Stimulated activated CD4-positive, alpha-beta T cell treated with anti-CD3 and anti-CD28 coated beads, Interleukin-1b, Interleukin-23, amount 100 ng/mL, for 24 hours (primary cell): Measurements from ENCODE around the gene GGCT.

ENCODE experiments used
- DNase-seq, 4 experiments: peaks; one replicate each; pipeline ENCODE4 v3.0.0-alpha.2; 2020; ENCODE audit warnings: low read depth in 4 of 4, low spot score in 1 of 4

GGCT gene

DNA sequence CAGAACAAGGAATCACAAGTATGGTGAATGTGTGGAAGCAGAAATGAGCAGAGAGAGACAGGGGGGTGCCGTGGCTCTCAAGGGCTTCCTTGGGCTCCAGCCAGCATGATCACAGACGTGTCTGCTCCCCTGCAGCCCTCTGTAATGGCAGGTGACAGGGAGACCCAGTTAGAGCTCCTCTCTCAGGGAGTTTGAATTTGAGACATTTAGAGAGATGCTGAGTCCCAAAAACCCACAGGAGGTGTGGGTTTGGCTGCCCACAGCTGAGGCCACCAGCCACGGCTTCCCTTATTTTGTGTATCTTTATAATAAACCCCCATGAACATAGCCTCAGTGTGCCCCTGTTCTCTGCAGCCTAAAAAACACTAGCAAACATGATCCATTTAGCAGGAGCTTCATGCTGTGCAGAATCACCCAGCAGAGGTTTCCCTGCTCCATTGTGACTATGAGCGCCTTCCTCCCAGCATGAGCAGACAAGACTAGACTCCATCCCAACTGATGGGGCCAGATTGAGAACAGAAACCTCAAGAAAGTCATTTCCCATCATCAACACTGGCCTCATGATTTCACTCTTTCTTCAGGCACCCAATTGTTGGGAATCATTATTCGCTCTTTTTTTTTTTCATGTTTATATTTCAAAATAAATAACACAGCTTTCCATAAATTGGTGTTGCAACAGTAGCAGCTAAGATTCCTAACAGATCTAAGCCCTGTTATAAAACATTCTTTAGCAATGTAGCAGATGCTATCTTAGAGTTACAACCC, 39.4 kb downstream of the GGCT start:
- DNase-seq = no peak

DNA sequence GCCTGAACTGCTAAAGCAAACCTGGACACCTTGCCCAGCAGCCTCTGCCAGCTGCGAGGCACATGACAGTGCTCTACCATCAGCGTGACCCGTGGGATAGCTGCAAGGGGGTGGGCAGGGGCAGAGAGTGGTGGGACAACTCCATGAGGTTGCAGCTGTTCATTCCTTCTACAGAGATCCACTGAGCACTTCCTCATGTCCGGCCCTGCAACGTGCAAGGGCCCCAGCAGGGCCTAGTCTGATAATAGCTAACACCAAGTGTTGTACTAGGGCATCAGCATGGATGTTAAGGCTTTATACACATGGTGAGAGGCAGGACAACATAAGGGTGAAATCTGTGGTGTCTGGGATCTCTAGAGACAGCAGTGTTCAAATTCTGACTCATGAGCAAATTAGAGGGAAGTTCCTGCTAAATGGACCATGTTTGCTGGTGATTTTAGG, 40.4 kb downstream of the GGCT start:
- DNase-seq = no peak

DNA sequence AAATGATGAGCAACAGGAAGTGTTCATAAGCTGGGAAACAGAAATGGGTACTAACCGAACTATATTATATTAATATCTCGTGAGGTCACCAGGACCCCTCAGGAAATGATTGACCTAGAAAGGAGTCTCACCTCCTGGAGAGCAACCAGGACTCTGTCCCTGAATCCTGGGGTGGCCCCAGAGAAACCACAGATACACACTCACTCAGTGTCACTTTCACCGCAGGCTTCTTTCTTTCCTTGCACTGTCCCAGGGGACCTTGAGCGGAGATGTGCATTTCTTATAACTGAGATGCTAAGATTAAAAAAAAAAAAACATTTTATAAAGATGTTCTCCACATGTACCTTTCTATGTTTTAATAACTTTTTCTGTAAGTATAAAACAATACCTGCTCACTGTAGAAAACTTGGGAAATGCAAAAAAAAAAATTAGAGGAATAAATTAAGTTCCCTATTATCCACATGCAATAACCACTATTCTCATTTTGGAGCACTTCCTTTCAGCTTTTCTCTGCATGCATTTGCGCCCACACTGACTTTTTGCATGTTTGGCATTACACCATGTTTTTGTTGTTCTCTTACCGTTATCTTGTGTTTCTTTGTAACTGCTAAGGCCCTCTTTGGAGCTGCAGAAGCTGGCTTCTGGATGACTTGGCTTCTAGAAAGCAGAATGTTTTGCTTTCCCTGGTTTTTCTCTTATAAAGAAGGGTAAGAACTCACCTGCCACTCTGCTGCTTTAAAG, 41.1 kb downstream of the GGCT start:
- DNase-seq = no peak

DNA sequence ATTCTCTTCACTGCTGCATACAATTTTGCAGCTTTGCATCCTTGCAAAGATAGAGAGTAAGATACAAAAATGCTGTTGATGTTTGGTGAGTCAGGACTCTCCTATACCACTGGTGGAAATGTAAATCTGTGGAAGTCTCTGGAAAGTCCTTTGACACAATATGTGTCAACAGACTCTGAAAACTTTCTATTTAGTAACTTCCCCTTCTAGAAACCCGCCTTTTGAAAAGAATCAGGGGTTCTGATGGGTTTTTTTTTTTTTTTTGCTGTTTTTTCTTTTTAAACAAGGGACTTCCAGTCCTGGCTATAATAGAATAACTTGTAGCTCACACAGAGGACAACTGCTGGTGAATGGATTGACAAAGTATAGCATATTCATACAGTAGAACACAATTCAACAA, 42.5 kb downstream of the GGCT start:
- no peak for DNase-seq

DNA sequence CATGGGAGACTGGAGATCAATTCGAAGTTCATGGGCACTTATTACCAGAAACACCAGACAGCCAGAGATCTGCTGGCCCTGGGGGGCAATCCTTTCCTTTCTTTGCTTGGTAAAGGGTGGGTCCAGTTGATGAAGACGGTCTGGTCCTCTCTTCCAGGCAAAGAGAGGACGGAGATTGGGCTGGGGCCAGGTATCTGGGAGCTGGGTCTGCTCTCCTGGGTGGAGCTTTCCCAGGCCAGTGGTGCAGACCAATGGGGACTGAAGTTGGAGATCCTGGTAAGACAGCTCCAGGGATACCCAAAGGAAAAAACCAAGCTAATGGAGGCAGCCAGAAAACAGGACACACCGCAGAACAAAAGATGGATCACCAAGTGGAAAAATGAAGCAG, 44.4 kb downstream of the GGCT start:
- DNase-seq = no peak

DNA sequence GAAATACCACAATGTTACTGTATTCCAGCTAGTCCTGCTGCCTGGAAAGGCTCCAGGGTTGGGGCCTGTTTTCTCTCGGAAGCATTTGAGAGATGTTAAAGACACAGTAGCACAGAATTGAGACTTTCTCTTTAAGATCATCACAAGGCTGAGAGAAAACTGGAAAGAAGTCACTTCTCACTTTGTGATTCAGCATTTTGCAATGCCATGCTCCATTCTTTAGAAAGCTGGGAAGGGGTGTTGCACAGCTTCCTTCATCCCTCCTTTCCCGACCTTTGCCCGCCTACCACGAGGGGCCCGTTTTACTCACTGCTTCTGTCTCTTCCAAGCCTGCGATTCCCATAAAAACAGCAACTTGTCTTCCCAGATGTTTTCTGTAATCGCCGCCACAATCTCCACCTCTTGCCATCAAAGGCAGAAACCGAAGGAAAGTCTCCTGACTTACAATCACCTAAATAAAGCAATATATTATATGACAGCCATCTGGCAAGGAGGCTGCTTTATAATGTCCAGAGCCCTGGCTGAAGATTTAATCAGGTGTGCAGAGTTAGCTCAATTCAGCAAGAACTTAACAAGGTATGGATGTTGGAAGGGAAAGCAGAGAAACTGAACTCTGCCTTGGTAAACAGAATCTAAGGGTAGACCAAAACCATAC, 44.9 kb downstream of the GGCT start:
- no peak for DNase-seq

DNA sequence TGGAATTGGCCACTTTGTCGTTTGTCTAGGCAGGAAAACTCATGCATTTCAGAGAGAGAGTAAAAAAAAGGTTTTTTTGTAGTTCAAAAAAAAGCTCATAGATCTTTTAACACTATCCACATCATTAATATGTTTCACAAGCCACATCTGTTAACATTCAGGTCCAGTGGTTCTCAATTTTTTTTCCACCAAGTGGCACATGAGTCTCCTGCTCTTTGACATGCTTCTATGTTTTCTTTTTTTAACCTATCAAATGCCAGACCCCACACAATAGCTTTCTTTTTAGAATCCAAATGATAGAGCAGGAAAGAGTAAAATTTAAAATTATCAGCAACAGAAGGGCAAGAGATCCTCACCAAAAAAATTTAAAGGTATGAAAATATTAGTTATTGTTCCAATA, 46.3 kb downstream of the GGCT start:
- DNase-seq = no peak

DNA sequence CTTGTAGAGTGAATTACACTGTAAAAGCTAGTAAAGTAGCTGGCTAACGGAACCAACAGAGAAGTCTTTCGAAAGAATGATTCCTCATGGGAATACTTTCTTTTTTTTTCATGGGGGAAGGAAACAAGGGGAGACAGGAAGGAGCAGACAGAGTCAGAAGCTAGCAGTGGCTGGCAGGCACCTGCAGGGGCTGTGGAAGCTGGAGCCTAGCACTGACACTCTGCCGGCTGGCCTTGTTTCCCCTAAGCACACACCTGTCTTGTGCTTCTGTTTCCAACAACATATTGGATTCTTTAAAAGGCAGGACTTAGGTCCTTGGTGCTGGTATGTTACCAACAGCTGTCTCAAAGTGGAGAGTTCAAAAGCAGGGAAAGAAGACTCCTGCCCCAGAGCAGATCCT, 50.7 kb downstream of the GGCT start:
- DNase-seq = no peak

DNA sequence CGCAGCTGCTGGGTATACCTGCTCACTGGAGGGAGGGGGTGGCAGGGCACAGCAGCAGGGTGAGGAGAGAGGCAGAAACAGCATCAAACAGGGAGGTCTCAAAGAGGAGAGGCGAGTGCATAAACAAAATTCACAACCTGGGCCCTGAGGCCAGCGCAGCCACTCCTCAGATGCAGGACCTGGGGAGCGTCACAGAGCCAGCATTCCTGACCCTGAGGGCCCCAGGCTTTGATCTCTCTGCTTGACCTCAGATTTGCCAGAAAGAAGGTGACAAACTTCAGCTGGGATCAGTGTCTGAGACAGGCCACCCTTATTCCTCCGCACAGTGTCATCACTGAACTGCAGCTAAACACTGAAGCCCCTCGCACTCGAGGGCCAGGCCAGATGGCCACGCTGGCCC, 51.6 kb downstream of the GGCT start:
- DNase-seq = no peak

DNA sequence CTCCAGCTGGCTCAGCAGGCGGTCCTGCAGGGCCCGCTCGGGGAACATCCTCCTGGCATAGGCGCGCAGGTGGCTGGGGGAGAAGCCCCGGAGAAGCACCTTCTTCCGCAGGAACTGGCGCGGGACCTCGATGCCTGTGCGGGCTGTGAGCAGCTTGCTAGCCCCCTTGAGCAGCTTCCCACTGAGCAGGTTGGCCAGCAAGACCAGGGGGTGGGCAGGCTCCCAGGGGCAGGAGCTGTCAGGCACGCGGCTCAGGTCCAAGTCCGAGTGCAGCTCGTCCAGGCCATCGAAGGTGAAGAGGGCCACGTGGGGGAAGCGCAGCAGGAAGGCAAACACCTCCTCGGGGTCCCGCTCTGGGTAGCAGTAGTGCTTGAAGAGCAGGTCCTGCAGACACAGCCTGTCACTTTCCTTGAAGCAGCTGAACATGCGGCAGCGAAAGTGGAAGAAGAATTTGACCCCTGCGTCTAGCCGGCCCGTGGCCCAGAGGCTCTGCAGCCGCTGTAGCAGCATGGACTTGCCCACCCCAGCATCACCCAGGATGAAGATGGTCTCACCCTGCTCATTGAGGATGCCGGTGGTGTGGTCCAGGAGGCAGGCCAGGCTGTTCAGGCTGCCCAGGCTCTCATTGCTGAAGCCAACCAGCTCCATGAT, 52.2 kb downstream of the GGCT start:
- DNase-seq = no peak

DNA sequence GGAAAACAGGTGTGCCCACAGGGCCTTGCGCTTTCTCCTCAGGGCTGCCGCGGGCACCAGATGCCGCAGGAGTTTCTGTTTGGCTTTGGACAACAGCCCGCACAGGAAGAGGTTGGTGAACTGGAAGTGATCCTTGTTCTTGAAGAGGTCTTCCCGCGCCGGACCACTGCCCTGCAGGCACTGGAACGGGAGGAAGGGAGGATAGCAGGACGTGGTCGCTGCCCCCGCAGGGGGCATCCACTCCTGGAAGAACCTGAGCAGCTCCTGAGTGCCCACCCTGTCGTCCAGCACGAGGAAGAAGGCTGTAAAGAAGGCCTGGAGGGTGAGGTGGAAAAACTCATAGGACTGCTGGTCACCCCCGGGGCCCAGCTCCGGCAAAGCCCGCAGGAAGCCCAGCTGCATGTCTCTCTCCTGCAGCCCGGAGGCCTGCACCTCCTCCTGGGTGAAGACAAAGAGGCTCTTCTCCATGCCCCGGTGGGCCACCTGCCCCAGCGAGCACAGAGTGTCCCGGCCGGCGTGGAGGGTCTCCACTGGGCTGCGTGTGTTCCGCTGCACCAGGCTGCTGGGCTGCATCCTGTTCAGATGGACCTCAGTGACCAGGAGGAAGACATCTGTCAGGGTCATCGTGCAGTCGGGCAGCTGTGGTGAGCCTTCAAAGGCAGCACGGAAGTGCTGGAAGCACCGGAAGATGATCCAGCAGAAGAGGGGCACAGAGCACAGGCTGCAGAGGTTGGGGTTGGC, 52.9 kb downstream of the GGCT start:
- DNase-seq = no peak

DNA sequence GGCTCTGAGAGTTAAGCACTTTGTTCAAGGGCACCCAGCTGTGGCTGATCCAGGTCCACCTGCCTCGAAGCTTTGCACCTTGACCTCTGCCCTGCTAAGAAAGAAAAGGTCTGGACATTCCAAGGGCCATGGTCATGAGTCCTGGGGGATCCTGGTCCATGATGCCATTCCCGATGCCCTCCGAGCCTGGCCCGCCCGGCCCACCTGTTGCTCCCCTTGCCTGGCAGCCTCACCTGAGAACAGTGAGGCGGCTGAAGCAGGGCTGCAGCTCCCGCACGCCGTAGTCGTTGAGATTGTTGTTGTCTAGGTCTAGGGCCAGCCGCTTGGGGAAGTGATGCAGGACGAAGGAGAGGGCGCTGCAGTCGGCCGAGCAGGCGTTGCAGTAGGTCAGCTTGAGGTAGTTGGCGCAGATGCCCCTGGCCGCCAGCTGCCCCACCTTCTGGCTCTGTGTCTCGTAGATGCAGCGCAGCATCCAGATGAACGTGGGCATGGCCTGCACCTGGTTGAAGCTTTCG, 53.6 kb downstream of the GGCT start:
- no peak for DNase-seq

DNA sequence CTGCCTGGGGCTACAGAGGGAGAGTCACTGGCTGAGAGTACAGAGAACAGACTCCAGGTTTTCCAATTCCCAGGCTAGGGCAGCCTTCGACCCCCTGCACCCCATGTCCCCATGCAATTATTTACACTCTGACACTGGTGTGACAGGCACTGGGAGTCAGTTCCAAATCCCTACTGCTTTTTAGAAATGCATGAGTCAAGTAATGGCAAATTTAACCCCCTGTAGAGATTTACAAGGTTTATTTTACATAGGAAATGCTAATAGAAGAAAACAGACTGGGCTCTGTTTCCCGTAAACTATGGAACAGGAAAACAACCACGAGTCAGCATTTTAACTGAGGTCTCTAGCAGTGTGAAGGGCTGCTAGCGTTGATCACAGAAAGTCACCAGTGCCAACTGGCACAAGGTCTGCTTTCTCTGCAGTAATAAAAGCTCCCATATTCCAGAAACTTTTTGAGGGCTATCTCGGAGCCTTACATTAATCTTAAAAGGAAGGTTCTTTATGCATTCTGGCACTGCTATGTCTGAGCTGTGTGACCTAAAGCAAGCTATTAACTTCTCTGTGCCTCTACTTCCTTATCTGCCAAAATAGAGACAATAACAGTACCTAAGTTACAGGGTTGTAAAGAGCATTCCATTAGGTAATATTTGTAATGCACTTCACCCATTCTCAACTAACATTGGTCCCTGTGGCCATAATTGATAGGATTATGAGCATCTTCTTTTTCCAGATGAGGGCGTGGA, 54.2 kb downstream of the GGCT start:
- no peak for DNase-seq

DNA sequence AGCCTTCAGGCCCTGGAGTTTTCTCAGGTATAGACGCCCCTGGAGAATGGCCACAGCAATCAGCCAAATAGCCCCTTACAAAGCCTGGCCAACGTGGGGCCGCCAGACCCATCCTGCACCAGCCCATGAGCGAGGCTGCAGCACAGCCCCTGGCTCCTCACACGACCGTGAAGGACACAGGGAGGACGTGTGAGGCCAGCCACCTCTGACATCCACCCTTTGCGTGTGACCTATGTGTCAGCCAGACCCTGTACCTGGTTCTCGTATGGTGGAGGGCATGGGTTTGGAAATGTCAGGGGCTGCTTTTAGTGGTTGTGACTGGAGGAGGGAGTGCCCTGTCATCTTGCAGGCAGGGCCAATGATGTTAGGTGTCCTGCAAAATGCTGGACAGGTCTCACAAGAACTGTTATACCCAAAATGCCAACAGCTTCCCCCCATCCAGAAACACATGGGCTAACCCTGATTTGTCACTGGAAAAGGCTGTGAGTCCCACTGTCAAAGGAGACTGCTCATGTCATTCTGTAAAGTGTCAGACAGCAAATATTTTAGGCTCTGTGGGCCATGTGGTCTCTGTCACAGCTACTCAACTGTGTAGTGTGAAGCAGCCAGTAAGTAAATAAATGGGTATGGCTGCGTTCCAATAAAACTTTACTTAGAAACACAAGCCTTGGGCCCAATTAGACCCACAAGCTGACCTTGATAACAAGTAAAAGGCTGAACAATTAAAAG, 56.0 kb downstream of the GGCT start:
- no peak for DNase-seq

DNA sequence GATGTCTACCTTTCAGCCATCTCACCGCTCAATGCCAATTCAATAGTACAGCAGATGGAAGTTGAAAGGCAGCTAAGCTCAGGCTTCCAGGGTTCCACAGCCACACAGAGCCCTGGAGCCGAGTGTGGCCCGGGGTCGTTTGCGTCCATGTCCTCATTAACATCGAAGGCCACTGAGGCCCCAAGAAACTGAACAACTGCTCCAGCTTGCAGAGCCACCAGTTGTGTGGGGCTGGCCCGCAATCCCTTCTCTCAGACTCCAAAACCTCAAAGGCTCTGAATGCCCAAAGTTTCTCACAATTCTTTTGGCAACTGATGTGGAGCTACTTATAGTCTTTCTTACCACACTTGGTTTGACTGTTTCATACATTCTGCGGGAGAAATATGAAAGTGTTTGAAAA, 57.2 kb downstream of the GGCT start:
- DNase-seq = no peak
